ENCODE measurements around the gene CUL1.

DNA sequence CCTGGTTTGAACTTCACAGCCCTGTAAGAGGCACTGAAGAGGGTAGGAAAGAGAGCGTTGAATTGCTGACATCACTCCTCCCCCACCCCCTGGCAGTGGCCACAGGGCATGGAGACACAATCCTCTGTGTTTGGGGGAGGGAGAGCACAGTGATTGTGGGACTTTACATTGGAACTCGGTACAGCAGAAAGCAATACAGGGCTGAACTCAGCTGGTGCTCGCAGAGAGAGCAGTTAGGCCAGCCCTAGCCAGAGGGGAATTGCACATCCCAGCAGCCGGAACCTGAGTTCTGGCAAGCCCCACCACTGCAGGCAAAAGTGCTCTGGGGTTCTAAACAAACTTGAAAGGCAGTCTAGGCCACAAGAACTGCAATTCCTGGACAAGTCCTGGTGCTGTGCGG is 24.0 kb upstream of the CUL1 start:
- TF ChIP-seq, protein P1, sequence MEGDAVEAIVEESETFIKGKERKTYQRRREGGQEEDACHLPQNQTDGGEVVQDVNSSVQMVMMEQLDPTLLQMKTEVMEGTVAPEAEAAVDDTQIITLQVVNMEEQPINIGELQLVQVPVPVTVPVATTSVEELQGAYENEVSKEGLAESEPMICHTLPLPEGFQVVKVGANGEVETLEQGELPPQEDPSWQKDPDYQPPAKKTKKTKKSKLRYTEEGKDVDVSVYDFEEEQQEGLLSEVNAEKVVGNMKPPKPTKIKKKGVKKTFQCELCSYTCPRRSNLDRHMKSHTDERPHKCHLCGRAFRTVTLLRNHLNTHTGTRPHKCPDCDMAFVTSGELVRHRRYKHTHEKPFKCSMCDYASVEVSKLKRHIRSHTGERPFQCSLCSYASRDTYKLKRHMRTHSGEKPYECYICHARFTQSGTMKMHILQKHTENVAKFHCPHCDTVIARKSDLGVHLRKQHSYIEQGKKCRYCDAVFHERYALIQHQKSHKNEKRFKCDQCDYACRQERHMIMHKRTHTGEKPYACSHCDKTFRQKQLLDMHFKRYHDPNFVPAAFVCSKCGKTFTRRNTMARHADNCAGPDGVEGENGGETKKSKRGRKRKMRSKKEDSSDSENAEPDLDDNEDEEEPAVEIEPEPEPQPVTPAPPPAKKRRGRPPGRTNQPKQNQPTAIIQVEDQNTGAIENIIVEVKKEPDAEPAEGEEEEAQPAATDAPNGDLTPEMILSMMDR (IDR thresholded peaks at IDR 0.05): no peak
- TF ChIP-seq POLR2A (IDR thresholded peaks at IDR 0.05): no peak
